GM23338 (cell line): ENCODE data around the gene MAP4. TPM values are rescaled to one million over a fixed set of nuclear protein-coding genes. Genes with fewer than 3 reads are reported as not detected.

Experiments
- ATAC-seq: fragments of 200-7000 bp; cut with Tn5 transposase; 3 replicates; pipeline ENCODE4 v1.9.1; 2020
- DNase-seq: peaks from one replicate; pipeline ENCODE4 v3.0.0-alpha.2; 2015; ENCODE audit warnings: low spot score
- H2AFZ ChIP-seq: fragments of 200-600 bp; sonication (generic); 2 replicates; pipeline ENCODE4 v1.8.0; 2016; ENCODE audit warnings: antibody characterized with exemption, mild to moderate bottlenecking, moderate library complexity
- H3F3A ChIP-seq: fragments of 200-600 bp; sonication (generic); replicated peaks from 2 replicates; pipeline ENCODE4 v1.8.0; 2017; ENCODE audit warnings: antibody characterized with exemption, mixed run types, low read depth
- H3K27ac ChIP-seq: fragments of 200-600 bp; sonication (generic); 2 replicates; pipeline ENCODE4 v1.6.1; 2016; ENCODE audit warnings: low read depth
- H3K27me3 ChIP-seq: fragments of 200-600 bp; sonication (generic); 2 replicates; pipeline ENCODE4 v1.8.0; 2016; ENCODE audit warnings: mild to moderate bottlenecking, mixed run types, moderate library complexity; ENCODE audit not compliant: insufficient read depth
- H3K36me3 ChIP-seq: fragments of 200-600 bp; sonication (generic); 2 replicates; pipeline ENCODE4 v1.8.0; 2016; ENCODE audit warnings: mild to moderate bottlenecking; ENCODE audit not compliant: insufficient read depth
- H3K4me1 ChIP-seq: fragments of 200-600 bp; sonication (generic); 2 replicates; pipeline ENCODE4 v1.8.0; 2016; ENCODE audit warnings: mild to moderate bottlenecking, moderate library complexity; ENCODE audit not compliant: insufficient read depth
- H3K4me2 ChIP-seq: fragments of 200-600 bp; sonication (generic); 2 replicates; pipeline ENCODE4 v1.7.1; 2017; ENCODE audit warnings: mixed run types
- H3K4me3 ChIP-seq: fragments of 200-600 bp; sonication (generic); 2 replicates; pipeline ENCODE4 v1.6.1; 2016; ENCODE audit warnings: mixed run types
- H3K79me2 ChIP-seq: fragments of 200-600 bp; sonication (generic); replicated peaks from 2 replicates; pipeline ENCODE4 v1.8.0; 2017; ENCODE audit warnings: mild to moderate bottlenecking; ENCODE audit not compliant: insufficient read depth
- H3K9me2 ChIP-seq: fragments of 200-600 bp; sonication (generic); 2 replicates; pipeline ENCODE4 v1.8.0; 2017; ENCODE audit not compliant: insufficient read depth
- H4K20me1 ChIP-seq: fragments of 200-600 bp; sonication (generic); replicated peaks from 2 replicates; pipeline ENCODE4 v1.8.0; 2017; ENCODE audit warnings: mild to moderate bottlenecking; ENCODE audit not compliant: insufficient read depth
- H3K27ac Mint-ChIP-seq: 2 replicates; pipeline ENCODE4 v1.8.0; 2020; ENCODE audit warnings: inconsistent platforms, mild to moderate bottlenecking, moderate library complexity, mixed read lengths
- H3K27me3 Mint-ChIP-seq: 3 replicates; pipeline ENCODE4 v1.8.0; 2022; ENCODE audit warnings: low read depth, mild to moderate bottlenecking, moderate library complexity, mixed read lengths, inconsistent platforms; ENCODE audit not compliant: insufficient read depth, poor library complexity
- H3K36me3 Mint-ChIP-seq: 3 replicates; pipeline ENCODE4 v1.8.0; 2021; ENCODE audit warnings: low read depth, mild to moderate bottlenecking, inconsistent platforms, moderate library complexity, mixed read lengths
- H3K4me1 Mint-ChIP-seq: 3 replicates; pipeline ENCODE4 v1.8.0; 2020; ENCODE audit warnings: mild to moderate bottlenecking, inconsistent platforms, mixed read lengths
- H3K4me3 Mint-ChIP-seq: 3 replicates; pipeline ENCODE4 v1.8.0; 2021; ENCODE audit warnings: moderate library complexity, mild to moderate bottlenecking, inconsistent platforms, mixed read lengths
- H3K9me3 Mint-ChIP-seq: 3 replicates; pipeline ENCODE4 v1.8.0; 2020; ENCODE audit warnings: moderate library complexity, mild to moderate bottlenecking, inconsistent platforms, mixed read lengths
- CREB1 ChIP-seq: fragments of 250-450 bp; sonication (Bioruptor Pico); IDR thresholded peaks from 2 replicates; pipeline ENCODE4 v1.5.0; 2020; ENCODE audit warnings: low read depth, mild to moderate bottlenecking, moderate library complexity
- ETS1 ChIP-seq: IDR thresholded peaks from 2 replicates; pipeline ENCODE4 v1.6.1; 2016; ENCODE audit warnings: antibody characterized with exemption
- EZH2 ChIP-seq: fragments of 200-600 bp; sonication (generic); IDR thresholded peaks from one replicate; pipeline ENCODE4 v1.8.0; 2017; ENCODE audit warnings: antibody characterized with exemption, mild to moderate bottlenecking, low read depth; ENCODE audit not compliant: unreplicated experiment
- EZH2phosphoT487 ChIP-seq: fragments of 200-600 bp; sonication (generic); IDR thresholded peaks from one replicate; pipeline ENCODE4 v1.8.1; 2018; ENCODE audit warnings: antibody characterized with exemption; ENCODE audit not compliant: unreplicated experiment
- JUNB ChIP-seq: IDR thresholded peaks from one replicate; pipeline ENCODE4 v1.6.1; 2016; ENCODE audit warnings: antibody characterized with exemption; ENCODE audit not compliant: unreplicated experiment
- NANOG ChIP-seq: IDR thresholded peaks from 2 replicates; pipeline ENCODE4 v1.6.1; 2016; ENCODE audit warnings: antibody characterized with exemption, borderline replicate concordance
- POLR2AphosphoS5 ChIP-seq: IDR thresholded peaks from 2 replicates; pipeline ENCODE4 v1.6.1; 2016; ENCODE audit warnings: antibody characterized with exemption, low read depth
- ZNF114 ChIP-seq: fragments of 250-450 bp; sonication (Bioruptor Pico); IDR thresholded peaks from 2 replicates; pipeline ENCODE4 v1.5.0; 2020; ENCODE audit warnings: mild to moderate bottlenecking, moderate library complexity
- ZNF331 ChIP-seq: fragments of 250-450 bp; sonication (Bioruptor Pico); IDR thresholded peaks from 2 replicates; pipeline ENCODE4 v1.5.0; 2020; ENCODE audit warnings: low read depth, mild to moderate bottlenecking, moderate library complexity
- polyA plus RNA-seq: library from polyadenylated mRNA; unstranded; fragments of >200 nt; fragmentation: Nextera tagmentation; extraction: Ambion mirVana; gene quantifications from 2 replicates; pipeline ENCODE4 v1.2.1, GENCODE V29; 2016
- total RNA-seq: library from RNA; depleted of rRNA; stranded (reverse); fragments of >200 nt; shearing (Covaris generic); gene quantifications from 2 replicates; pipeline ENCODE4 v1.2.3, GENCODE V29; 2014
- TF ChIP-seq, protein P1 (sequence below): fragments of 250-450 bp; sonication (Bioruptor Pico); IDR thresholded peaks from 2 replicates; pipeline ENCODE4 v1.5.0; 2020; ENCODE audit warnings: mild to moderate bottlenecking, moderate library complexity

MAP4 gene
- total and polyA plus RNA-seq, 2 experiments from 2014 or later, result 103 to 113 TPM

DNA sequence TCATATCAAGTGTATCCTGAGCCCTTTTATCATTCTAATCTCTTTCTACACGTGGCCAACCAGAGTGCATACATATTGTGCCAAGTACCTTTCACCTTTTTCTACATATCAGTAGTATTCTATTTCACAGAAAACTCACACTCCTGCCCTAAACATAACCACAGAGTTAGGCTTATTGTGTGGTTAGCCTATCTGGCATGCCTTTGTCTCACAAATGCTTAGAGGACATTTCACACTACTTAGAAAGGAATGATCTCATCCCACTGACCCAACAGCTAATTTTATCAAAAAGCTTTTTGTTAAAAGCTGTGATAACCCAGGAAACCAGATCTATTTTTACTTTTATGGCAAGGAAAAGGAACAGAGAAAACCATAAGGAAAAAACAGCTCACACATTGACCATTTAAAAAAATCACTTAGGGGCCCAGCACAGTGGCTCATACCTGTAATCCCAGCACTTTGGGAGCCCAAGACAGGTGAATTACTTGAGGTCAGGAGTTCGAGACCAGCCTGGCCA lies 17.8 kb upstream of the MAP4 start:
- peak overlapping the region; percentile 79 for H3K27ac Mint-ChIP-seq
- DNase-seq, result peak; percentile 54

More for the DNA sequence above, 17.8 kb upstream of the MAP4 start:
- H3K27ac ChIP-seq, result peak overlapping the region; percentile 72
- H3K36me3 Mint-ChIP-seq, result no peaks in the 10 kb centered on the region
- TF ChIP-seq NANOG (no peak), ETS1 (no peak), CREB1 (CRISPR knock-in tag) (no peak), ZNF331 (CRISPR knock-in tag) (no peak), EZH2 (no peak), EZH2phosphoT487 (no peak), ZNF114 (no peak), POLR2AphosphoS5 (no peak), JUNB (no peak)
- TF ChIP-seq, protein P1, sequence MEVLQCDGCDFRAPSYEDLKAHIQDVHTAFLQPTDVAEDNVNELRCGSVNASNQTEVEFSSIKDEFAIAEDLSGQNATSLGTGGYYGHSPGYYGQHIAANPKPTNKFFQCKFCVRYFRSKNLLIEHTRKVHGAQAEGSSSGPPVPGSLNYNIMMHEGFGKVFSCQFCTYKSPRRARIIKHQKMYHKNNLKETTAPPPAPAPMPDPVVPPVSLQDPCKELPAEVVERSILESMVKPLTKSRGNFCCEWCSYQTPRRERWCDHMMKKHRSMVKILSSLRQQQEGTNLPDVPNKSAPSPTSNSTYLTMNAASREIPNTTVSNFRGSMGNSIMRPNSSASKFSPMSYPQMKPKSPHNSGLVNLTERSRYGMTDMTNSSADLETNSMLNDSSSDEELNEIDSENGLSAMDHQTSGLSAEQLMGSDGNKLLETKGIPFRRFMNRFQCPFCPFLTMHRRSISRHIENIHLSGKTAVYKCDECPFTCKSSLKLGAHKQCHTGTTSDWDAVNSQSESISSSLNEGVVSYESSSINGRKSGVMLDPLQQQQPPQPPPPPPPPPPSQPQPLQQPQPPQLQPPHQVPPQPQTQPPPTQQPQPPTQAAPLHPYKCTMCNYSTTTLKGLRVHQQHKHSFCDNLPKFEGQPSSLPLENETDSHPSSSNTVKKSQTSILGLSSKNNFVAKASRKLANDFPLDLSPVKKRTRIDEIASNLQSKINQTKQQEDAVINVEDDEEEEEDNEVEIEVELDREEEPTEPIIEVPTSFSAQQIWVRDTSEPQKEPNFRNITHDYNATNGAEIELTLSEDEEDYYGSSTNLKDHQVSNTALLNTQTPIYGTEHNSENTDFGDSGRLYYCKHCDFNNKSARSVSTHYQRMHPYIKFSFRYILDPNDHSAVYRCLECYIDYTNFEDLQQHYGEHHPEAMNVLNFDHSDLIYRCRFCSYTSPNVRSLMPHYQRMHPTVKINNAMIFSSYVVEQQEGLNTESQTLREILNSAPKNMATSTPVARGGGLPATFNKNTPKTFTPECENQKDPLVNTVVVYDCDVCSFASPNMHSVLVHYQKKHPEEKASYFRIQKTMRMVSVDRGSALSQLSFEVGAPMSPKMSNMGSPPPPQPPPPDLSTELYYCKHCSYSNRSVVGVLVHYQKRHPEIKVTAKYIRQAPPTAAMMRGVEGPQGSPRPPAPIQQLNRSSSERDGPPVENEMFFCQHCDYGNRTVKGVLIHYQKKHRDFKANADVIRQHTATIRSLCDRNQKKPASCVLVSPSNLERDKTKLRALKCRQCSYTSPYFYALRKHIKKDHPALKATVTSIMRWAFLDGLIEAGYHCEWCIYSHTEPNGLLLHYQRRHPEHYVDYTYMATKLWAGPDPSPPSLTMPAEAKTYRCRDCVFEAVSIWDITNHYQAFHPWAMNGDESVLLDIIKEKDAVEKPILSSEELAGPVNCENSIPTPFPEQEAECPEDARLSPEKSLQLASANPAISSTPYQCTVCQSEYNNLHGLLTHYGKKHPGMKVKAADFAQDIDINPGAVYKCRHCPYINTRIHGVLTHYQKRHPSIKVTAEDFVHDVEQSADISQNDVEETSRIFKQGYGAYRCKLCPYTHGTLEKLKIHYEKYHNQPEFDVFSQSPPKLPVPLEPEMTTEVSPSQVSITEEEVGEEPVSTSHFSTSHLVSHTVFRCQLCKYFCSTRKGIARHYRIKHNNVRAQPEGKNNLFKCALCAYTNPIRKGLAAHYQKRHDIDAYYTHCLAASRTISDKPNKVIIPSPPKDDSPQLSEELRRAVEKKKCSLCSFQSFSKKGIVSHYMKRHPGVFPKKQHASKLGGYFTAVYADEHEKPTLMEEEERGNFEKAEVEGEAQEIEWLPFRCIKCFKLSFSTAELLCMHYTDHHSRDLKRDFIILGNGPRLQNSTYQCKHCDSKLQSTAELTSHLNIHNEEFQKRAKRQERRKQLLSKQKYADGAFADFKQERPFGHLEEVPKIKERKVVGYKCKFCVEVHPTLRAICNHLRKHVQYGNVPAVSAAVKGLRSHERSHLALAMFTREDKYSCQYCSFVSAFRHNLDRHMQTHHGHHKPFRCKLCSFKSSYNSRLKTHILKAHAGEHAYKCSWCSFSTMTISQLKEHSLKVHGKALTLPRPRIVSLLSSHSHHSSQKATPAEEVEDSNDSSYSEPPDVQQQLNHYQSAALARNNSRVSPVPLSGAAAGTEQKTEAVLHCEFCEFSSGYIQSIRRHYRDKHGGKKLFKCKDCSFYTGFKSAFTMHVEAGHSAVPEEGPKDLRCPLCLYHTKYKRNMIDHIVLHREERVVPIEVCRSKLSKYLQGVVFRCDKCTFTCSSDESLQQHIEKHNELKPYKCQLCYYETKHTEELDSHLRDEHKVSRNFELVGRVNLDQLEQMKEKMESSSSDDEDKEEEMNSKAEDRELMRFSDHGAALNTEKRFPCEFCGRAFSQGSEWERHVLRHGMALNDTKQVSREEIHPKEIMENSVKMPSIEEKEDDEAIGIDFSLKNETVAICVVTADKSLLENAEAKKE, result no peak
- H3K4me3 Mint-ChIP-seq, result no peak overlapping the region; the same call in 2 of the 3 replicates
- peaks cover 16% of the 10 kb centered on the region for H3K4me1 ChIP-seq
- no peaks in the 10 kb centered on the region for H3K36me3 ChIP-seq
- ATAC-seq, result peak; percentile 81
- peaks cover 22% of the 10 kb centered on the region for H3K4me1 Mint-ChIP-seq
- no peaks in the 10 kb centered on the region for H3K27me3 Mint-ChIP-seq
- H2AFZ ChIP-seq, result no peak overlapping the region
- no peaks in the 10 kb centered on the region for H3K27me3 ChIP-seq
- no peaks in the 10 kb centered on the region for H3K9me2 ChIP-seq
- no peaks in the 10 kb centered on the region for H3K9me3 Mint-ChIP-seq
- H4K20me1 ChIP-seq, result peaks cover 7% of the 10 kb centered on the region
- peaks cover 91% of the 10 kb centered on the region for H3K79me2 ChIP-seq
- H3K4me2 ChIP-seq, result peak overlapping the region; percentile 7; the same call in 1 of the 2 replicates
- no peaks in the 10 kb centered on the region for H3F3A ChIP-seq
- H3K4me3 ChIP-seq, result no peak overlapping the region
